HG02973 (cell line): ENCODE measurements around the gene RAB3C.

Experiments used
- ATAC-seq: cut with Tn5 transposase; IDR thresholded peaks from one replicate; pipeline ENCODE4 v1.9.1; 2021; ENCODE audit warnings: moderate library complexity; ENCODE audit not compliant: unreplicated experiment

The RAB3C gene

GRCh38 chr5:58718269-58718978 is 135.5 kb downstream of the RAB3C start:
- ATAC-seq: no peak

- ATAC-seq: no peak
These were observed 139.3 kb downstream of the RAB3C start for GRCh38 chr5:58722160-58722559.

GRCh38 chr5:58724992-58725391 is 142.1 kb downstream of the RAB3C start:
- ATAC-seq: no peak

GRCh38 chr5:58731641-58732040 is 148.8 kb downstream of the RAB3C start:
- ATAC-seq: no peak

GRCh38 chr5:58735637-58736036 is 152.8 kb downstream of the RAB3C start:
- ATAC-seq: no peak

GRCh38 chr5:58736214-58736613 is 153.3 kb downstream of the RAB3C start:
- ATAC-seq: no peak

GRCh38 chr5:58737671-58738070 is 154.8 kb downstream of the RAB3C start:
- ATAC-seq: no peak

GRCh38 chr5:58738336-58738735 is 155.5 kb downstream of the RAB3C start:
- ATAC-seq: no peak

- no peak for ATAC-seq
These were observed 156.2 kb downstream of the RAB3C start for GRCh38 chr5:58739051-58739450.

- no peak for ATAC-seq
These were observed 158.1 kb downstream of the RAB3C start for GRCh38 chr5:58740956-58741355.

GRCh38 chr5:58745350-58745749 is 162.5 kb downstream of the RAB3C start:
- no peak for ATAC-seq

- no peak for ATAC-seq
These were observed 163.4 kb downstream of the RAB3C start for GRCh38 chr5:58746321-58746720.

- ATAC-seq: no peak
These were observed 167.2 kb downstream of the RAB3C start for GRCh38 chr5:58750036-58750435.

GRCh38 chr5:58751222-58751837 is 168.5 kb downstream of the RAB3C start:
- no peak for ATAC-seq

- no peak for ATAC-seq
These were observed 169.2 kb downstream of the RAB3C start for GRCh38 chr5:58752104-58752503.

- ATAC-seq: no peak
These were observed 170.6 kb downstream of the RAB3C start for GRCh38 chr5:58753446-58753845.

GRCh38 chr5:58754250-58754649 is 171.4 kb downstream of the RAB3C start:
- ATAC-seq: no peak

GRCh38 chr5:58755397-58755796 is 172.5 kb downstream of the RAB3C start:
- ATAC-seq: no peak

GRCh38 chr5:58759745-58760144 is 176.9 kb downstream of the RAB3C start:
- peak; percentile 90 for ATAC-seq

- ATAC-seq: no peak
These were observed 177.3 kb downstream of the RAB3C start for GRCh38 chr5:58760222-58760621.

GRCh38 chr5:58761407-58761806 is 178.5 kb downstream of the RAB3C start:
- ATAC-seq: no peak

- no peak for ATAC-seq
These were observed 180.5 kb downstream of the RAB3C start for GRCh38 chr5:58763390-58763789.

GRCh38 chr5:58764199-58764598 is 181.3 kb downstream of the RAB3C start:
- no peak for ATAC-seq
